Mesendoderm (in vitro differentiated cells): ENCODE data around the gene ABRACL.
"Not testable (repeated sequence)": the region's sequence is repeated elsewhere in the genome, so short reads cannot be mapped to it uniquely, and the experiment has no call there.

Source experiments
- DNase-seq: peaks from one replicate; pipeline ENCODE4 v3.0.0; 2013
- H2AK5ac ChIP-seq: 2 replicates; pipeline ENCODE4 v1.6.1; 2013; ENCODE audit warnings: low read length, inconsistent platforms
- H2BK120ac ChIP-seq: 2 replicates; pipeline ENCODE4 v1.6.1; 2013; ENCODE audit warnings: low read depth, mild to moderate bottlenecking, low read length, moderate library complexity, mixed read lengths
- H2BK15ac ChIP-seq: replicated peaks from 2 replicates; pipeline ENCODE4 v1.6.1; 2013; ENCODE audit warnings: low read depth, mild to moderate bottlenecking, moderate library complexity
- H2BK5ac ChIP-seq: 2 replicates; pipeline ENCODE4 v1.6.1; 2013; ENCODE audit warnings: low read length, inconsistent platforms
- H3K18ac ChIP-seq: 2 replicates; pipeline ENCODE4 v1.6.1; 2013; ENCODE audit warnings: mild to moderate bottlenecking, low read length, mixed read lengths
- H3K23ac ChIP-seq: one replicate; pipeline ENCODE4 v1.6.1; 2013; ENCODE audit warnings: low read length
- H3K27ac ChIP-seq: 2 replicates; pipeline ENCODE4 v1.5.1; 2013; ENCODE audit warnings: low read depth, mild to moderate bottlenecking, inconsistent platforms, low read length, moderate library complexity
- H3K27me3 ChIP-seq: 2 replicates; pipeline ENCODE4 v1.6.1; 2013; ENCODE audit warnings: low read length, control low read depth, mild to moderate bottlenecking, inconsistent platforms; ENCODE audit not compliant: insufficient read depth, poor library complexity
- H3K36me3 ChIP-seq: 2 replicates; pipeline ENCODE4 v1.6.1; 2013; ENCODE audit warnings: low read length, inconsistent platforms; ENCODE audit not compliant: control insufficient read depth, insufficient read depth
- H3K4ac ChIP-seq: one replicate; pipeline ENCODE4 v1.6.1; 2013; ENCODE audit warnings: low read depth, mild to moderate bottlenecking, low read length, moderate library complexity
- H3K4me1 ChIP-seq: 2 replicates; pipeline ENCODE4 v1.6.1; 2013; ENCODE audit warnings: low read depth, low read length, inconsistent platforms; ENCODE audit not compliant: control insufficient read depth
- H3K4me2 ChIP-seq: 2 replicates; pipeline ENCODE4 v1.6.1; 2013; ENCODE audit warnings: low read length
- H3K4me3 ChIP-seq: 2 replicates; pipeline ENCODE4 v1.5.1; 2013; ENCODE audit warnings: mild to moderate bottlenecking, low read length
- H3K56ac ChIP-seq: one replicate; pipeline ENCODE4 v1.6.1; 2013; ENCODE audit warnings: low read length
- H3K79me1 ChIP-seq: 2 replicates; pipeline ENCODE4 v1.6.1; 2013; ENCODE audit warnings: low read length, inconsistent platforms
- H3K79me2 ChIP-seq: 2 replicates; pipeline ENCODE4 v1.6.1; 2013; ENCODE audit warnings: mild to moderate bottlenecking, low read length; ENCODE audit not compliant: control insufficient read depth, insufficient read depth
- H3K9ac ChIP-seq: 2 replicates; pipeline ENCODE4 v1.6.1; 2013; ENCODE audit warnings: low read length, inconsistent platforms
- H4K5ac ChIP-seq: one replicate; pipeline ENCODE4 v1.6.1; 2013; ENCODE audit warnings: low read length
- H4K8ac ChIP-seq: one replicate; pipeline ENCODE4 v1.6.1; 2013; ENCODE audit warnings: low read depth, mild to moderate bottlenecking, control low read depth, low read length, moderate library complexity
- WGBS: extraction: QIAGEN DNeasy Blood & Tissue Kit; methylation state at CpG from one replicate; pipeline ENCODE4 v1.1.7; 2013; ENCODE audit warnings: low lambda C conversion rate, missing lambda C conversion rate; ENCODE audit not compliant: insufficient coverage; ENCODE audit errors: extremely low coverage; 5-methylcytosine and 5-hydroxymethylcytosine counted together

The ABRACL gene

GRCh38 chr6:139044250-139044649, 15.7 kb downstream of the ABRACL start:
- H2BK120ac ChIP-seq: no peak overlapping the region
- no peak overlapping the region for H2BK5ac ChIP-seq
- H3K4me3 ChIP-seq: no peak overlapping the region
- H3K4ac ChIP-seq: no peak overlapping the region
- H3K4me2 ChIP-seq: no peak overlapping the region
- peaks cover 6% of the 10 kb centered on the region for H3K36me3 ChIP-seq
- H2BK15ac ChIP-seq: no peak overlapping the region
- no peaks in the 10 kb centered on the region for H3K79me2 ChIP-seq
- H3K56ac ChIP-seq: no peak overlapping the region
- WGBS: no CpG with 5 or more reads among the region's 3 CpGs
- H4K5ac ChIP-seq: no peak overlapping the region
- DNase-seq: no peak
- peaks cover 3% of the 10 kb centered on the region for H3K79me1 ChIP-seq
- H3K18ac ChIP-seq: no peak overlapping the region
- no peaks in the 10 kb centered on the region for H3K4me1 ChIP-seq
- H3K23ac ChIP-seq: no peak overlapping the region
- no peak overlapping the region for H4K8ac ChIP-seq
- no peaks in the 10 kb centered on the region for H3K27me3 ChIP-seq
- H3K27ac ChIP-seq: no peak overlapping the region
- no peak overlapping the region for H2AK5ac ChIP-seq
- no peak overlapping the region for H3K9ac ChIP-seq

GRCh38 chr6:139047677-139048076, 19.1 kb downstream of the ABRACL start:
- Histone ChIP-seq H2BK5ac (no peak overlapping the region), H3K4me2 (no peak overlapping the region), H4K8ac (no peak overlapping the region), H3K4me3 (no peak overlapping the region), H3K27me3 (no peaks in the 10 kb centered on the region), H3K27ac (no peak overlapping the region), H2BK15ac (no peak overlapping the region), H4K5ac (no peak overlapping the region), H3K79me1 (no peaks in the 10 kb centered on the region), H2AK5ac (no peak overlapping the region), H2BK120ac (no peak overlapping the region), H3K23ac (no peak overlapping the region), H3K4me1 (no peaks in the 10 kb centered on the region), H3K4ac (no peak overlapping the region), H3K9ac (no peak overlapping the region), H3K79me2 (no peaks in the 10 kb centered on the region), H3K56ac (no peak overlapping the region), H3K36me3 (no peaks in the 10 kb centered on the region), H3K18ac (no peak overlapping the region)
- no CpG with 5 or more reads among the region's 3 CpGs for WGBS
- DNase-seq: no peak

GRCh38 chr6:139048912-139049311, 20.4 kb downstream of the ABRACL start:
- not testable (repeated sequence) for DNase-seq, H3K79me1 ChIP-seq, H4K8ac ChIP-seq, H2BK120ac ChIP-seq, H4K5ac ChIP-seq, H3K4ac ChIP-seq, H3K79me2 ChIP-seq, H3K9ac ChIP-seq, H3K4me3 ChIP-seq, H3K56ac ChIP-seq, H3K36me3 ChIP-seq, H3K27me3 ChIP-seq, H3K4me2 ChIP-seq, H2BK15ac ChIP-seq, H2AK5ac ChIP-seq, H3K18ac ChIP-seq, H2BK5ac ChIP-seq, H3K23ac ChIP-seq, H3K4me1 ChIP-seq, H3K27ac ChIP-seq
- no CpG with 5 or more reads among the region's 4 CpGs for WGBS

- not testable (repeated sequence) for H3K36me3 ChIP-seq, H3K18ac ChIP-seq, H2AK5ac ChIP-seq, H2BK120ac ChIP-seq, H3K4me2 ChIP-seq, H3K4ac ChIP-seq, H3K27ac ChIP-seq, H3K4me1 ChIP-seq, H3K9ac ChIP-seq, H3K79me1 ChIP-seq, H3K79me2 ChIP-seq, H3K4me3 ChIP-seq, H3K27me3 ChIP-seq, H2BK5ac ChIP-seq, H3K56ac ChIP-seq, H2BK15ac ChIP-seq, H4K8ac ChIP-seq, H3K23ac ChIP-seq, H4K5ac ChIP-seq, DNase-seq
- WGBS: no CpG with 5 or more reads among the region's 5 CpGs
Observed at GRCh38 chr6:139050131-139050769, 21.7 kb downstream of the ABRACL start.

GRCh38 chr6:139050770-139051313, 22.3 kb downstream of the ABRACL start:
- Histone ChIP-seq H3K36me3 (no peaks in the 10 kb centered on the region), H4K8ac (no peak overlapping the region), H2AK5ac (no peak overlapping the region), H3K4me3 (no peak overlapping the region), H3K4me1 (no peaks in the 10 kb centered on the region), H3K27ac (no peak overlapping the region), H3K79me2 (no peaks in the 10 kb centered on the region), H3K4me2 (no peak overlapping the region), H3K18ac (no peak overlapping the region), H3K23ac (no peak overlapping the region), H3K56ac (no peak overlapping the region), H3K9ac (no peak overlapping the region), H3K27me3 (no peaks in the 10 kb centered on the region), H2BK120ac (no peak overlapping the region), H3K4ac (no peak overlapping the region), H4K5ac (no peak overlapping the region), H2BK5ac (no peak overlapping the region), H2BK15ac (no peak overlapping the region), H3K79me1 (no peaks in the 10 kb centered on the region)
- WGBS: no CpG with 5 or more reads among the region's 5 CpGs
- DNase-seq: no peak
